Gastroesophageal sphincter (tissue), 4 donors: ENCODE measurements around the gene EVC2. TPM values are rescaled to one million over a fixed set of nuclear protein-coding genes. Genes with fewer than 3 reads are reported as not detected.

Experiments
- ATAC-seq: fragments of 150-250 bp; one replicate; pipeline ENCODE4 v1.9.1; 2016; ENCODE audit warnings: mild to moderate bottlenecking, moderate library complexity
- H3K27ac ChIP-seq, 4 donors: fragments of 200-600 bp; sonication (generic) in 3 of 4; 1 replicate in 3 of 4; 2 replicates in 1 of 4; pipeline ENCODE4 v1.5.1; 2016 to 2019
- H3K27me3 ChIP-seq: fragments of 200-600 bp; sonication (generic); one replicate; pipeline ENCODE4 v1.5.1; 2019
- H3K36me3 ChIP-seq, 2 donors: fragments of 200-600 bp; sonication (generic); one replicate each; pipeline ENCODE4 v1.5.1; 2019; ENCODE audit warnings: control low read depth in 1 of 2
- H3K4me1 ChIP-seq, 3 donors: fragments of 200-600 bp; sonication (generic); 1 replicate in 2 of 3; 2 replicates in 1 of 3; pipeline ENCODE4 v1.5.1; 2016 to 2019; ENCODE audit warnings: control low read depth in 2 of 3
- H3K4me3 ChIP-seq, 2 donors: fragments of 200-600 bp; sonication (generic); one replicate each; pipeline ENCODE4 v1.5.1; 2019; ENCODE audit warnings: mild to moderate bottlenecking in 1 of 2, moderate library complexity in 1 of 2
- H3K9me3 ChIP-seq, 3 donors: fragments of 200-600 bp; sonication (generic); one replicate each; pipeline ENCODE4 v1.5.1; 2017 to 2019; ENCODE audit warnings: control low read depth in 2 of 3
- CTCF ChIP-seq, 4 experiments: fragments of 200-600 bp in 2 of 4; fragments of 450-650 bp in 2 of 4; sonication (generic) in 1 of 4; IDR thresholded peaks; one replicate each; pipeline ENCODE4 v1.5.1; 2017 to 2019; ENCODE audit warnings: antibody characterized with exemption in 4 of 4, mild to moderate bottlenecking in 2 of 4, moderate library complexity in 2 of 4
- EP300 ChIP-seq: sonication (generic); formaldehyde crosslinking; IDR thresholded peaks from one replicate; pipeline ENCODE4 v1.6.1; 2017; ENCODE audit warnings: antibody characterized with exemption, mild to moderate bottlenecking
- POLR2A ChIP-seq, 2 donors: fragments of 450-650 bp; IDR thresholded peaks; one replicate each; pipeline ENCODE4 v1.6.1; 2017; ENCODE audit warnings: antibody characterized with exemption in 2 of 2, mild to moderate bottlenecking in 2 of 2, moderate library complexity in 1 of 2
- POLR2AphosphoS5 ChIP-seq: sonication (generic); formaldehyde crosslinking; IDR thresholded peaks from one replicate; pipeline ENCODE4 v1.6.1; 2017; ENCODE audit warnings: antibody characterized with exemption
- WGBS, 2 donors: methylation state at CpG; one replicate each; pipeline ENCODE4 v1.1.5; 2018; ENCODE audit warnings: low coverage in 1 of 2; 5-methylcytosine and 5-hydroxymethylcytosine counted together
- total RNA-seq, 4 donors: library from RNA; depleted of rRNA; stranded (reverse); fragments of >200 nt; gene quantifications; one replicate each; pipeline ENCODE4 v1.1.0, GENCODE V29; 2016

Gene EVC2
- total RNA-seq, 4 donors from 2014 or later = 9.3 to 16.3 (median 12.4) TPM

GRCh38 chr4:5676763-5677162 lies 31.6 kb downstream of the EVC2 start:
- WGBS, 2 donors = 87% methylated on average over 6 of the region's 8 CpGs; no CpG with 5 or more reads in 1 of the 2 donors
- no peak overlapping the region for H3K27ac ChIP-seq
- no peak for TF ChIP-seq POLR2A (IDR thresholded peaks at IDR 0.05)
- no peak for TF ChIP-seq POLR2AphosphoS5
- no peak for TF ChIP-seq CTCF (IDR thresholded peaks at IDR 0.05)
- no peak for TF ChIP-seq EP300
- H3K4me3 ChIP-seq = no peak overlapping the region
- H3K27me3 ChIP-seq = no peaks in the 10 kb centered on the region
- ATAC-seq = no peak
- no peaks in the 10 kb centered on the region for H3K4me1 ChIP-seq
- no peaks in the 10 kb centered on the region for H3K9me3 ChIP-seq
- peaks cover 0 to 88% of the 10 kb centered on the region in 2 donors for H3K36me3 ChIP-seq

- TF ChIP-seq EP300 (no peak), POLR2A (IDR thresholded peaks at IDR 0.05) (no peak), CTCF (IDR thresholded peaks at IDR 0.05) (no peak), POLR2AphosphoS5 (no peak)
- Histone ChIP-seq H3K27ac (no peak overlapping the region), H3K36me3 (peaks cover 0 to 38% of the 10 kb centered on the region in 2 donors), H3K4me1 (no peaks in the 10 kb centered on the region), H3K4me3 (no peak overlapping the region), H3K27me3 (no peaks in the 10 kb centered on the region), H3K9me3 (no peaks in the 10 kb centered on the region)
- WGBS, 2 donors = 67 to 75% methylated on average over 1 of the region's 1 CpG
- ATAC-seq = no peak
These were observed 41.6 kb downstream of the EVC2 start for GRCh38 chr4:5666741-5667140.

- Histone ChIP-seq H3K27ac (no peak overlapping the region), H3K9me3 (peaks cover 0 to 6% (median 0%) of the 10 kb centered on the region in 3 donors), H3K27me3 (no peaks in the 10 kb centered on the region), H3K36me3 (peaks cover 0 to 58% of the 10 kb centered on the region in 2 donors), H3K4me3 (no peak overlapping the region), H3K4me1 (no peaks in the 10 kb centered on the region)
- WGBS, 2 donors = 89 to 93% methylated on average over 8 to 11 of the region's 12 CpGs
- no peak for TF ChIP-seq CTCF (IDR thresholded peaks at IDR 0.05)
- TF ChIP-seq POLR2A (IDR thresholded peaks at IDR 0.05) = no peak
- TF ChIP-seq EP300 = no peak
- no peak for TF ChIP-seq POLR2AphosphoS5
- ATAC-seq = no peak
These were observed 43.6 kb downstream of the EVC2 start for GRCh38 chr4:5664778-5665177.

- H3K27me3 ChIP-seq = no peaks in the 10 kb centered on the region
- H3K4me3 ChIP-seq = no peak overlapping the region
- 87 to 100% methylated on average over 1 of the region's 1 CpG for WGBS, 2 donors
- ATAC-seq = no peak
- TF ChIP-seq POLR2A (IDR thresholded peaks at IDR 0.05) = no peak
- H3K4me1 ChIP-seq = no peaks in the 10 kb centered on the region
- peaks cover 0 to 78% of the 10 kb centered on the region in 2 donors for H3K36me3 ChIP-seq
- no peak overlapping the region for H3K27ac ChIP-seq
- H3K9me3 ChIP-seq = peaks cover 0 to 6% (median 0%) of the 10 kb centered on the region in 3 donors
These were observed 45.8 kb downstream of the EVC2 start for GRCh38 chr4:5662555-5662954.

- Histone ChIP-seq H3K4me3 (no peak overlapping the region), H3K36me3 (peaks cover 0 to 90% of the 10 kb centered on the region in 2 donors), H3K27me3 (no peaks in the 10 kb centered on the region), H3K4me1 (no peaks in the 10 kb centered on the region), H3K9me3 (peaks cover 0 to 6% (median 0%) of the 10 kb centered on the region in 3 donors), H3K27ac (no peak overlapping the region)
- WGBS, 2 donors = 83 to 96% methylated on average over 3 to 4 of the region's 4 CpGs
- no peak for ATAC-seq
- TF ChIP-seq POLR2A (IDR thresholded peaks at IDR 0.05) (no peak), CTCF (IDR thresholded peaks at IDR 0.05) (no peak), POLR2AphosphoS5 (no peak)
These were observed 47.1 kb downstream of the EVC2 start for GRCh38 chr4:5661237-5661636.
